GM12872 (cell line): ENCODE results near the gene CELA2B.

Experiments
- CTCF ChIP-seq: IDR thresholded peaks from 3 replicates; pipeline ENCODE4 v1.5.1; 2011; ENCODE audit warnings: low read depth, mild to moderate bottlenecking, low read length, moderate library complexity; ENCODE audit not compliant: insufficient read depth

The CELA2B gene

GRCh38 chr1:15449567-15449966 lies 26.3 kb upstream of the CELA2B start:
- TF ChIP-seq CTCF: no peak

GRCh38 chr1:15451014-15451722 lies 24.7 kb upstream of the CELA2B start:
- TF ChIP-seq CTCF: no peak

- TF ChIP-seq CTCF: no peak
Observed at GRCh38 chr1:15452216-15452615, 23.7 kb upstream of the CELA2B start.

- no peak for TF ChIP-seq CTCF
Observed at GRCh38 chr1:15452866-15453571, 22.9 kb upstream of the CELA2B start.

- no peak for TF ChIP-seq CTCF
Observed at GRCh38 chr1:15453734-15454133, 22.2 kb upstream of the CELA2B start.

GRCh38 chr1:15454256-15454655 lies 21.6 kb upstream of the CELA2B start:
- no peak for TF ChIP-seq CTCF

- TF ChIP-seq CTCF: no peak
Observed at GRCh38 chr1:15455522-15455921, 20.4 kb upstream of the CELA2B start.
